Liver (tissue), 3 donors: ENCODE data around the gene HNRNPUL1.

Source experiments
- EGR1 ChIP-seq, 2 donors: IDR thresholded peaks; 2 replicates each; pipeline ENCODE4 v1.6.1; 2016 to 2018; ENCODE audit warnings: antibody characterized with exemption in 2 of 2, low read depth in 2 of 2
- FOXA1 ChIP-seq: IDR thresholded peaks from 2 replicates; pipeline ENCODE4 v1.6.1; 2016; ENCODE audit warnings: antibody characterized with exemption
- GABPA ChIP-seq, 2 donors: IDR thresholded peaks in 1 of 2; conservative IDR thresholded peaks in 1 of 2; 2 replicates each; pipeline ENCODE4 v1.6.1; 2016; ENCODE audit warnings: antibody characterized with exemption in 2 of 2, mild to moderate bottlenecking in 1 of 2, moderate library complexity in 1 of 2
- HNF4A ChIP-seq, 2 donors: conservative IDR thresholded peaks; 2 replicates each; pipeline ENCODE4 v1.6.1; 2016; ENCODE audit warnings: antibody characterized with exemption in 2 of 2, mild to moderate bottlenecking in 2 of 2
- NR2F2 ChIP-seq: IDR thresholded peaks from 2 replicates; pipeline ENCODE4 v1.6.1; 2016; ENCODE audit warnings: antibody characterized with exemption
- RAD21 ChIP-seq, 2 donors: IDR thresholded peaks; 2 replicates each; pipeline ENCODE4 v1.6.1; 2016; ENCODE audit warnings: antibody characterized with exemption in 2 of 2, mild to moderate bottlenecking in 2 of 2
- RXRA ChIP-seq, 2 donors: IDR thresholded peaks; 2 replicates each; pipeline ENCODE4 v1.6.1; 2017 to 2018; ENCODE audit warnings: antibody characterized with exemption in 2 of 2, mild to moderate bottlenecking in 1 of 2
- SP1 ChIP-seq: IDR thresholded peaks from 2 replicates; pipeline ENCODE4 v1.6.1; 2018; ENCODE audit warnings: antibody characterized with exemption, mild to moderate bottlenecking
- TAF1 ChIP-seq: conservative IDR thresholded peaks from 2 replicates; pipeline ENCODE4 v1.6.1; 2016; ENCODE audit warnings: antibody characterized with exemption, mild to moderate bottlenecking
- YY1 ChIP-seq: IDR thresholded peaks from 2 replicates; pipeline ENCODE4 v1.6.1; 2016; ENCODE audit warnings: antibody characterized with exemption, mild to moderate bottlenecking
- TF ChIP-seq, protein P1 (sequence below): fragments of 150-350 bp; IDR thresholded peaks from 2 replicates; pipeline ENCODE4 v1.5.1; 2017; ENCODE audit warnings: improper control_type of control experiment, low read depth, low read length; ENCODE audit not compliant: missing input control
- TF ChIP-seq, protein P2 (sequence below): IDR thresholded peaks from 2 replicates; pipeline ENCODE4 v1.6.1; 2016; ENCODE audit warnings: antibody characterized with exemption, mild to moderate bottlenecking
- TF ChIP-seq, protein P3 (sequence below): IDR thresholded peaks from 2 replicates; pipeline ENCODE4 v1.6.1; 2016; ENCODE audit warnings: antibody characterized with exemption
- TF ChIP-seq, protein P4 (sequence below): IDR thresholded peaks from 2 replicates; pipeline ENCODE4 v1.6.1; 2016; ENCODE audit warnings: antibody characterized with exemption
- donor health status: healthy.
- donor health status: healthy.

DNA sequence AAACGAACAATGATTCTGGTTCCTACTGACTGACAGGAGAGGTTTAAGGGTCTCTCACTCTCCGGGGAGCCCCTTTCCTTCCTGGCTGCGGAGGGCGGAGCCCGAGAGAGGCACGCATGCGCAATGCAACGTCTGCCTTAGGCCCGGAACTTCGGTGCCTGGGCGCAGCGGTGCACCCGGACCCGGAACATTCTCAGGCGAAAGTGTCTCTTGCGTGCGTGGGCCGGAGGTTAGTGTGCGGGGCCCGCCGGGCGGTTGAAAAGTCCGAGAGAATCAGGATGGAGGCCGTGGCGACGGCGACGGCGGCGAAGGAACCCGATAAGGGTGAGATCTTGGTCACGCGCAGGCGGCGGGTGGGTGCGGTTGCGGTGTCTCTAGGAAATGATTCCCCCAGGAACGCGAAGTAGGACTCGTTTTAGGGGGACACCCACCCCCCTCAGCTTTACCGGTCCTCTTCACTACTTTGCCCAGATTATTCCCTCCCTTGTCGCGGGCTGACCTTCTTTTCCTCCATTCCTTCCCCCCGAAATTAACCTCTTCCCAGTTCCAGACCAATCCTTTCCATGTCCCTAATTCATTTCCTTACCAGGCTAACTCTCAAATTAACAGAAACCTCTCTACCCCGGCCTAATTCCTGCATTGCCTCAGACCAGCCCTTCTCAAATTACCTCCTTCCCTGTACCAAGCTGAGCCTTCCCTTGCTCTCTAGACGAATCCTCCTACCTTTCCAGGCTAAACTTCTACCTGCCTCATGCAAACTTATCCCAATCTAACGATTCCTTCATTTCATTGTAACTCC is 46.1 kb downstream of the HNRNPUL1 start, which contains the start of gene CCDC97:
- peak in 1 of 2 donors; percentile 16 for TF ChIP-seq RAD21 (IDR thresholded peaks at IDR 0.05)
- TF ChIP-seq, protein P1, sequence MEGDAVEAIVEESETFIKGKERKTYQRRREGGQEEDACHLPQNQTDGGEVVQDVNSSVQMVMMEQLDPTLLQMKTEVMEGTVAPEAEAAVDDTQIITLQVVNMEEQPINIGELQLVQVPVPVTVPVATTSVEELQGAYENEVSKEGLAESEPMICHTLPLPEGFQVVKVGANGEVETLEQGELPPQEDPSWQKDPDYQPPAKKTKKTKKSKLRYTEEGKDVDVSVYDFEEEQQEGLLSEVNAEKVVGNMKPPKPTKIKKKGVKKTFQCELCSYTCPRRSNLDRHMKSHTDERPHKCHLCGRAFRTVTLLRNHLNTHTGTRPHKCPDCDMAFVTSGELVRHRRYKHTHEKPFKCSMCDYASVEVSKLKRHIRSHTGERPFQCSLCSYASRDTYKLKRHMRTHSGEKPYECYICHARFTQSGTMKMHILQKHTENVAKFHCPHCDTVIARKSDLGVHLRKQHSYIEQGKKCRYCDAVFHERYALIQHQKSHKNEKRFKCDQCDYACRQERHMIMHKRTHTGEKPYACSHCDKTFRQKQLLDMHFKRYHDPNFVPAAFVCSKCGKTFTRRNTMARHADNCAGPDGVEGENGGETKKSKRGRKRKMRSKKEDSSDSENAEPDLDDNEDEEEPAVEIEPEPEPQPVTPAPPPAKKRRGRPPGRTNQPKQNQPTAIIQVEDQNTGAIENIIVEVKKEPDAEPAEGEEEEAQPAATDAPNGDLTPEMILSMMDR: no peak
- no peak for TF ChIP-seq TAF1
- peak; percentile 84 to 90 for TF ChIP-seq GABPA (IDR thresholded peaks at IDR 0.05 in 1 of 2, conservative IDR thresholded peaks at IDR 0.05 in 1 of 2)
- peak in 1 of 2 donors; percentile 18 for TF ChIP-seq EGR1 (IDR thresholded peaks at IDR 0.05; ENCODE audit: low read depth in 2 of 2)
- TF ChIP-seq, protein P2, sequence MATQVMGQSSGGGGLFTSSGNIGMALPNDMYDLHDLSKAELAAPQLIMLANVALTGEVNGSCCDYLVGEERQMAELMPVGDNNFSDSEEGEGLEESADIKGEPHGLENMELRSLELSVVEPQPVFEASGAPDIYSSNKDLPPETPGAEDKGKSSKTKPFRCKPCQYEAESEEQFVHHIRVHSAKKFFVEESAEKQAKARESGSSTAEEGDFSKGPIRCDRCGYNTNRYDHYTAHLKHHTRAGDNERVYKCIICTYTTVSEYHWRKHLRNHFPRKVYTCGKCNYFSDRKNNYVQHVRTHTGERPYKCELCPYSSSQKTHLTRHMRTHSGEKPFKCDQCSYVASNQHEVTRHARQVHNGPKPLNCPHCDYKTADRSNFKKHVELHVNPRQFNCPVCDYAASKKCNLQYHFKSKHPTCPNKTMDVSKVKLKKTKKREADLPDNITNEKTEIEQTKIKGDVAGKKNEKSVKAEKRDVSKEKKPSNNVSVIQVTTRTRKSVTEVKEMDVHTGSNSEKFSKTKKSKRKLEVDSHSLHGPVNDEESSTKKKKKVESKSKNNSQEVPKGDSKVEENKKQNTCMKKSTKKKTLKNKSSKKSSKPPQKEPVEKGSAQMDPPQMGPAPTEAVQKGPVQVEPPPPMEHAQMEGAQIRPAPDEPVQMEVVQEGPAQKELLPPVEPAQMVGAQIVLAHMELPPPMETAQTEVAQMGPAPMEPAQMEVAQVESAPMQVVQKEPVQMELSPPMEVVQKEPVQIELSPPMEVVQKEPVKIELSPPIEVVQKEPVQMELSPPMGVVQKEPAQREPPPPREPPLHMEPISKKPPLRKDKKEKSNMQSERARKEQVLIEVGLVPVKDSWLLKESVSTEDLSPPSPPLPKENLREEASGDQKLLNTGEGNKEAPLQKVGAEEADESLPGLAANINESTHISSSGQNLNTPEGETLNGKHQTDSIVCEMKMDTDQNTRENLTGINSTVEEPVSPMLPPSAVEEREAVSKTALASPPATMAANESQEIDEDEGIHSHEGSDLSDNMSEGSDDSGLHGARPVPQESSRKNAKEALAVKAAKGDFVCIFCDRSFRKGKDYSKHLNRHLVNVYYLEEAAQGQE: peak; percentile 42
- TF ChIP-seq YY1: peak; percentile 81
- TF ChIP-seq SP1: no peak
- peak; percentile 54 for TF ChIP-seq NR2F2
- TF ChIP-seq, protein P3, sequence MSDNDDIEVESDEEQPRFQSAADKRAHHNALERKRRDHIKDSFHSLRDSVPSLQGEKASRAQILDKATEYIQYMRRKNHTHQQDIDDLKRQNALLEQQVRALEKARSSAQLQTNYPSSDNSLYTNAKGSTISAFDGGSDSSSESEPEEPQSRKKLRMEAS: peak; percentile 43
- TF ChIP-seq, protein P4, sequence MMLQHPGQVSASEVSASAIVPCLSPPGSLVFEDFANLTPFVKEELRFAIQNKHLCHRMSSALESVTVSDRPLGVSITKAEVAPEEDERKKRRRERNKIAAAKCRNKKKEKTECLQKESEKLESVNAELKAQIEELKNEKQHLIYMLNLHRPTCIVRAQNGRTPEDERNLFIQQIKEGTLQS: no peak
- TF ChIP-seq RXRA (IDR thresholded peaks at IDR 0.05): peak; percentile 26 to 30
- no peak for TF ChIP-seq FOXA1
- no peak for TF ChIP-seq HNF4A (conservative IDR thresholded peaks at IDR 0.05)
